ENCODE data around the gene QRICH1.

The QRICH1 gene

DNA sequence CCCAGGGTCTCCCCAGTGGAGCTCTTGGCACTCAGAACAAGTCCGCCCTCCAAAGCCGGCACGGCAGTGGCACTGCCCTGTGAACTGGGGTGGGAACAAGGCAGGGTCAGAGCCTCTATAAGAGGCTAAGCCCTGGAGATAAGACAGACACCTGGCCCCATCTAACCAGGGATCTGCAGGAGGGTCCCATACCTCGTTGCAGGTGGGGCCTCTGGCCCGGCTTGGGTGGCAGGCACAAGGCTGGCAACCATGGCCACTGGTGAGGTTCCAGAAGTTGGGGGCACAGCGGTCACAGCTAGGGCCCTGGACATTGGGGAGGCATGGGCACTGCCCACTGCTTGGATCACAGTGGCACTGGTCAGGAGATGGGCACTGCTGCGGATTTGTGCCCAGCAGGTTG lies 30.3 kb upstream of the QRICH1 start:
- Histone ChIP-seq H3K27ac (no peak overlapping the region), H3K4me3 (no peak overlapping the region), H3K27me3 (no peaks in the 10 kb centered on the region), H3K36me3 (peaks cover 69 to 82% (median 78%) of the 10 kb centered on the region in 3 donors), H3K9me3 (no peaks in the 10 kb centered on the region), H3K4me1 (peaks cover 4 to 18% (median 10%) of the 10 kb centered on the region in 4 donors)
- intact Hi-C loops (cut with DNase I; ENCODE audit: low total_unique reads): no loop called here
- DNase-seq: no peak
- TF ChIP-seq, protein P1, sequence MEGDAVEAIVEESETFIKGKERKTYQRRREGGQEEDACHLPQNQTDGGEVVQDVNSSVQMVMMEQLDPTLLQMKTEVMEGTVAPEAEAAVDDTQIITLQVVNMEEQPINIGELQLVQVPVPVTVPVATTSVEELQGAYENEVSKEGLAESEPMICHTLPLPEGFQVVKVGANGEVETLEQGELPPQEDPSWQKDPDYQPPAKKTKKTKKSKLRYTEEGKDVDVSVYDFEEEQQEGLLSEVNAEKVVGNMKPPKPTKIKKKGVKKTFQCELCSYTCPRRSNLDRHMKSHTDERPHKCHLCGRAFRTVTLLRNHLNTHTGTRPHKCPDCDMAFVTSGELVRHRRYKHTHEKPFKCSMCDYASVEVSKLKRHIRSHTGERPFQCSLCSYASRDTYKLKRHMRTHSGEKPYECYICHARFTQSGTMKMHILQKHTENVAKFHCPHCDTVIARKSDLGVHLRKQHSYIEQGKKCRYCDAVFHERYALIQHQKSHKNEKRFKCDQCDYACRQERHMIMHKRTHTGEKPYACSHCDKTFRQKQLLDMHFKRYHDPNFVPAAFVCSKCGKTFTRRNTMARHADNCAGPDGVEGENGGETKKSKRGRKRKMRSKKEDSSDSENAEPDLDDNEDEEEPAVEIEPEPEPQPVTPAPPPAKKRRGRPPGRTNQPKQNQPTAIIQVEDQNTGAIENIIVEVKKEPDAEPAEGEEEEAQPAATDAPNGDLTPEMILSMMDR (IDR thresholded peaks at IDR 0.05): no peak

DNA sequence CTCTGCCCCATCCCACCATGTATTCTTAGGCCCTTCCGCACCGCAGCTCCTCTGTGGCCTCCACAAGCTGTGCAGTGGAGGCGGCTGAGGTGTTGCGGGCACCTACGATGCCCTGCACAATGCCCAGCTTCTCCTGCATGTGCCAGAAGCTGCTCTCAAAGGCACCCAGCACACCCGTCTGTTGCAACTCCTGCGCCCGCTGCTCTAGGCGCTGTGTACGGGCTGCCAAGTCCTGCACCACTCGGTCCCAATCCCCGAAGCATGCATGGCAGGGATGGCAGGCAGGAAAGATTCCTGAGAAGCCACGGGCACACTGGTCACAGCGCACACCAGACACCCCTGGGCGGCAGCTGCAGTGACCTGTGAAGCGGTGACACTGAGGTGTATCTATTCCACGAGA lies 29.8 kb upstream of the QRICH1 start:
- no peak for DNase-seq
- H3K4me1 ChIP-seq: peaks cover 5 to 22% (median 14%) of the 10 kb centered on the region in 4 donors
- no peak overlapping the region for H3K27ac ChIP-seq
- intact Hi-C loops (cut with DNase I; ENCODE audit: low total_unique reads): no loop called here
- H3K9me3 ChIP-seq: no peaks in the 10 kb centered on the region
- H3K4me3 ChIP-seq: no peak overlapping the region
- H3K27me3 ChIP-seq: no peaks in the 10 kb centered on the region
- H3K36me3 ChIP-seq: peaks cover 64 to 81% (median 77%) of the 10 kb centered on the region in 3 donors
- TF ChIP-seq, protein P1 (IDR thresholded peaks at IDR 0.05): no peak

DNA sequence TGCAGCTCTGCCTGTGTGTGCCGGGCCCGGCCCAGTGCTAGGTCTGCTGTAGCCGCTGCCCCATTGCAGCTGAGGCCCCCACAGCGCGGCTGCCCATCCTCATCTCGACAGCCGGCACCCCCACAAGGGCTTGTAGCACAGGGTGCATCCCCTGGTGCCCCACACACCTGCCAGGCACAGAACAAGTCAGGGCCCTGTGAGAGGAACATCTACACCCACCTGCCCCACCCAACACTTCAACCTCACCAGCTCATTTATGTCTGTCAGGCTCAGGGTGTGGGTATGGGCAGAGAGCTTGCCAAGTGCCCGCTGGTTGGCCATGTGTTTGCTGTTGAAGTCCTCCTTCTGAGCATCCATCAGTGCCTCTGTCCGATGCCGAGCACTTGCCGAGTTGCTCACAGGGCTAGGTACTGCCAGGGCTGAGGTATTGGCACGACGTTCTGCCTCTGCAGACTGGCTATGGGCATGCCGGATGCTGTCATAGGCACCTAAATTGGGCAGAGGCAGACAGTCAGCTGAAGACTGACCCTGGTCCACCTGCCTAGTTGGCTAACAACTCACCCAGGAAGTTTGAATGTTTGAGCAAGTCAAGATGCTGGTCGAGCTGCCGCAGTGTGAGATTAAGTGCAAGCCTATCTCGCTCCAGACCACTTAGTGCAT lies 29.1 kb upstream of the QRICH1 start:
- no peak overlapping the region for H3K4me3 ChIP-seq
- DNase-seq: no peak
- H3K27me3 ChIP-seq: no peaks in the 10 kb centered on the region
- no peak overlapping the region for H3K27ac ChIP-seq
- peaks cover 5 to 26% (median 20%) of the 10 kb centered on the region in 4 donors for H3K4me1 ChIP-seq
- TF ChIP-seq, protein P1 (IDR thresholded peaks at IDR 0.05): no peak
- peaks cover 64 to 81% (median 77%) of the 10 kb centered on the region in 3 donors for H3K36me3 ChIP-seq
- H3K9me3 ChIP-seq: no peaks in the 10 kb centered on the region
- intact Hi-C loops (cut with DNase I; ENCODE audit: low total_unique reads): no loop called here

DNA sequence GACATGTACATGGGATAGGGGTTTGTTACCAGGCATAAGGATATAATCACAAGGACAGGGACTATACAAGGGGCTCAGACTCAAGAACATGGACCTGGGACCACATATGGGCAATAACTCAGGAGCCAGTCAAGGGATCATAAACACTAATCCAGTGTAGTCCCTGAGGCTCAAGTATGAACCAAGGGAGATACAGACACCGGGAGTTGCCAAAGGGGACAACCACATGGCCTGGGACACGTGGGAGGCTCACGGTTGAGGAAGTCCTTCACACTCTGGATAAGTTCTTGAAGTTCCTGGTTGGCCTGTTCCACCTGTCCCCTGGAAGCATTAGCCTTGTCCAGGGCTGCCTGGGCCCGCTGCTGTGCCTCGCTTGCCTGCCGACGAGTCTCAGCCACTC lies 28.6 kb upstream of the QRICH1 start:
- peaks cover 5 to 26% (median 20%) of the 10 kb centered on the region in 4 donors for H3K4me1 ChIP-seq
- H3K9me3 ChIP-seq: no peaks in the 10 kb centered on the region
- intact Hi-C loops (cut with DNase I; ENCODE audit: low total_unique reads): no loop called here
- H3K4me3 ChIP-seq: no peak overlapping the region
- DNase-seq: no peak
- H3K36me3 ChIP-seq: peaks cover 65 to 81% (median 80%) of the 10 kb centered on the region in 3 donors
- no peak overlapping the region for H3K27ac ChIP-seq
- H3K27me3 ChIP-seq: no peaks in the 10 kb centered on the region
- TF ChIP-seq, protein P1 (IDR thresholded peaks at IDR 0.05): no peak

DNA sequence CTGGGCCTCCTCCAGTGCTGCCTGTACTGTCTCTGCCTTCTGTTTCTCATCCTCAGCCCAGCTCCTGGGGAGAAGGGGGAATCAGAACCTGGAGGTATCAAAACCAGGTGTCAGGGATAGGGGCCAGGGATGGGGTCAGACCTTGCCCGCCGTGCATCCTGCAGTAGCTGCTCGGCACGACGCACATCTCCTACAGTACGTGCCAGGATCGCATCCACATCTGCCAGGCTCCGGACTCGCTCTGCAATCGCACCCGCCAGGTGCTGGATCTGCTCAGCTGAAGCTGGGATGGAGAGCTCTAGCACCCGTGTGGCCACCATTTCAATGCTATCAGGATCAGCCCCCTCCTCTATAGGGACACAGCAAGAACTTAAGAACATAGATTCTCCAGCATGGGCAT lies 28.2 kb upstream of the QRICH1 start:
- Histone ChIP-seq H3K9me3 (no peaks in the 10 kb centered on the region), H3K27me3 (no peaks in the 10 kb centered on the region), H3K4me3 (no peak overlapping the region), H3K36me3 (peaks cover 69 to 81% (median 80%) of the 10 kb centered on the region in 3 donors), H3K4me1 (peaks cover 5 to 26% (median 20%) of the 10 kb centered on the region in 4 donors), H3K27ac (no peak overlapping the region)
- TF ChIP-seq, protein P1 (IDR thresholded peaks at IDR 0.05): no peak
- intact Hi-C loops (cut with DNase I; ENCODE audit: low total_unique reads): no loop called here
- no peak for DNase-seq
